Testis (tissue), 2 donors: ENCODE results near the gene WDR45B.

Source experiments
- POLR2A ChIP-seq: fragments of 450-650 bp; IDR thresholded peaks from one replicate; pipeline ENCODE4 v1.6.1; 2017; ENCODE audit warnings: antibody characterized with exemption, mild to moderate bottlenecking, moderate library complexity
- TF ChIP-seq, protein P1 (sequence below), 3 experiments: fragments of 450-650 bp in 2 of 3; fragments of 200-600 bp in 1 of 3; sonication (generic) in 1 of 3; IDR thresholded peaks; one replicate each; pipeline ENCODE4 v1.5.1; 2016 to 2019; ENCODE audit warnings: antibody characterized with exemption in 3 of 3, mild to moderate bottlenecking in 2 of 3, moderate library complexity in 1 of 3

DNA sequence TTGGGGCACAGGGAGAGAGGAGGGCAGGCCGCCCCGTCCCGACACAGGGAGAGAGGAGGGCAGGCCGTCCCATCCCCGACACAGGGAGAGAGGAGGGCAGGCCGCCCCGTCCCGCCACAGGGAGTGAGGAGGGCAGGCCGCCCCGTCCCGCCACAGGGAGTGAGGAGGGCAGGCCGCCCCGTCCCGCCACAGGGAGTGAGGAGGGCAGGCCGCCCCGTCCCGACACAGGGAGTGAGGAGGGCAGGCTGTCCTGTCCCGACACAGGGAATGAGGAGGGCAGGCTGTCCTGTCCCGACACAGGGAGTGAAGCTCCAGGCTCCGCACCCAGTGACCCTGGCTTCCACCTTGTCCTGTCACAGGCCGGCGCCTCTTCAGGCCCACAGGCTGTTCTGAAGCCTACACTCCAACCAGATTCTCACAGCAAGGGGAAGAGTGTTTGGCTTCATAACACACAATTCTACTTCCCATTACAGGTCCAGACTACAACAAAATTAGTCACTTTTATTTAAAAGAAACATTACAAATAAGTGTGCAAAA is 34.1 kb downstream of the WDR45B start:
- TF ChIP-seq, protein P1, sequence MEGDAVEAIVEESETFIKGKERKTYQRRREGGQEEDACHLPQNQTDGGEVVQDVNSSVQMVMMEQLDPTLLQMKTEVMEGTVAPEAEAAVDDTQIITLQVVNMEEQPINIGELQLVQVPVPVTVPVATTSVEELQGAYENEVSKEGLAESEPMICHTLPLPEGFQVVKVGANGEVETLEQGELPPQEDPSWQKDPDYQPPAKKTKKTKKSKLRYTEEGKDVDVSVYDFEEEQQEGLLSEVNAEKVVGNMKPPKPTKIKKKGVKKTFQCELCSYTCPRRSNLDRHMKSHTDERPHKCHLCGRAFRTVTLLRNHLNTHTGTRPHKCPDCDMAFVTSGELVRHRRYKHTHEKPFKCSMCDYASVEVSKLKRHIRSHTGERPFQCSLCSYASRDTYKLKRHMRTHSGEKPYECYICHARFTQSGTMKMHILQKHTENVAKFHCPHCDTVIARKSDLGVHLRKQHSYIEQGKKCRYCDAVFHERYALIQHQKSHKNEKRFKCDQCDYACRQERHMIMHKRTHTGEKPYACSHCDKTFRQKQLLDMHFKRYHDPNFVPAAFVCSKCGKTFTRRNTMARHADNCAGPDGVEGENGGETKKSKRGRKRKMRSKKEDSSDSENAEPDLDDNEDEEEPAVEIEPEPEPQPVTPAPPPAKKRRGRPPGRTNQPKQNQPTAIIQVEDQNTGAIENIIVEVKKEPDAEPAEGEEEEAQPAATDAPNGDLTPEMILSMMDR (IDR thresholded peaks at IDR 0.05): no peak
- no peak for TF ChIP-seq POLR2A
